ENCODE results near the gene H2AZ2. TPM values are rescaled to one million over a fixed set of nuclear protein-coding genes. Genes with fewer than 3 reads are reported as not detected.
"Not testable (repeated sequence)": the region's sequence is repeated elsewhere in the genome, so short reads cannot be mapped to it uniquely, and the experiment has no call there.

Gene H2AZ2
- total RNA-seq, 1 experiment from 2014 or later, result 354 TPM

GRCh38 chr7:44876393-44876792, 28.5 kb upstream of the H2AZ2 start:
- peaks cover 17% of the 10 kb centered on the region for H3K36me3 ChIP-seq (ENCODE audit: low read depth)
- no TSS peak for BruUV-seq (replicated peaks)
- no peak overlapping the region for H3K4me2 ChIP-seq
- ChIA-PET CTCF (no interaction called here), POLR2A (ENCODE audit: unreplicated experiment) (interaction anchor here (0.5 to 0.6 kb wide), 2 partner anchors 277 to 361 kb away, joined by 3 read pairs; no protein-coding TSS in a partner anchor)
- H2AFZ ChIP-seq, result no peak overlapping the region
- peaks cover 21% of the 10 kb centered on the region for H3K4me1 ChIP-seq (replicated peaks; ENCODE audit: insufficient read depth)
- H3K27me3 ChIP-seq (ENCODE audit: insufficient read depth, low read depth), result no peaks in the 10 kb centered on the region
- H3F3A ChIP-seq (ENCODE audit: insufficient read depth, low read depth), result peaks cover 55% of the 10 kb centered on the region
- H3K27ac ChIP-seq, result no peak overlapping the region
- H3K4me3 ChIP-seq, result no peak overlapping the region
- intact Hi-C loops (cut with micrococcal nuclease; ENCODE audit: unreplicated experiment), result no loop called here
- no peaks in the 10 kb centered on the region for H3K9me2 ChIP-seq (ENCODE audit: insufficient read depth)
- H3K9me3 ChIP-seq (ENCODE audit: insufficient read depth, low read depth), result no peaks in the 10 kb centered on the region
- DNase-seq, result no peak
- no peak for TF ChIP-seq EZH2 (IDR thresholded peaks at IDR 0.05; ENCODE audit: low read depth)
- TF ChIP-seq, protein P1, sequence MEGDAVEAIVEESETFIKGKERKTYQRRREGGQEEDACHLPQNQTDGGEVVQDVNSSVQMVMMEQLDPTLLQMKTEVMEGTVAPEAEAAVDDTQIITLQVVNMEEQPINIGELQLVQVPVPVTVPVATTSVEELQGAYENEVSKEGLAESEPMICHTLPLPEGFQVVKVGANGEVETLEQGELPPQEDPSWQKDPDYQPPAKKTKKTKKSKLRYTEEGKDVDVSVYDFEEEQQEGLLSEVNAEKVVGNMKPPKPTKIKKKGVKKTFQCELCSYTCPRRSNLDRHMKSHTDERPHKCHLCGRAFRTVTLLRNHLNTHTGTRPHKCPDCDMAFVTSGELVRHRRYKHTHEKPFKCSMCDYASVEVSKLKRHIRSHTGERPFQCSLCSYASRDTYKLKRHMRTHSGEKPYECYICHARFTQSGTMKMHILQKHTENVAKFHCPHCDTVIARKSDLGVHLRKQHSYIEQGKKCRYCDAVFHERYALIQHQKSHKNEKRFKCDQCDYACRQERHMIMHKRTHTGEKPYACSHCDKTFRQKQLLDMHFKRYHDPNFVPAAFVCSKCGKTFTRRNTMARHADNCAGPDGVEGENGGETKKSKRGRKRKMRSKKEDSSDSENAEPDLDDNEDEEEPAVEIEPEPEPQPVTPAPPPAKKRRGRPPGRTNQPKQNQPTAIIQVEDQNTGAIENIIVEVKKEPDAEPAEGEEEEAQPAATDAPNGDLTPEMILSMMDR (conservative IDR thresholded peaks at IDR 0.05), result no peak
- peaks cover 47% of the 10 kb centered on the region for H4K20me1 ChIP-seq (ENCODE audit: insufficient read depth)
- H3K79me2 ChIP-seq (ENCODE audit: low read depth), result peaks cover 37% of the 10 kb centered on the region

DNA sequence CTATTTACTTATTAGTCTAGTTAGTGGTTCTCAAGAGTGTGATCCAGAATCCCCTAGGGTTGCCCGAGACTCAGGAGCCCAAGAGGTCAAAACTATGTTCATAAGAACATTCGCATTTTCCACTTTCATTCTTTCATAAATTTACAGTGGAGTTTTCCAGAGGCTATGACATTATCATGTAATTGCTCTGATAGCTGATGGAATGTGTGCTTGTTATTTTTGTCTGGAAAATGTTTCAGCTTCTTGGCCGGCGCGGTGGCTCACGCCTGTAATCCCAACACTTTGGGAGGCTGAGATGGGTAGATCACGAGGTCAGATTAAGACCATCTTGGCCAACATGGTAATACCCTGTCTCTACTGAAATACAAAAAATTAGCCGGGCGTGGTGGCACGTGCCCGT, 27.4 kb upstream of the H2AZ2 start:
- peaks cover 49% of the 10 kb centered on the region for H3F3A ChIP-seq (ENCODE audit: insufficient read depth, low read depth)
- POLR2A ChIA-PET (ENCODE audit: unreplicated experiment), result no interaction called here
- H3K27me3 ChIP-seq (ENCODE audit: insufficient read depth, low read depth), result no peaks in the 10 kb centered on the region
- H3K36me3 ChIP-seq (ENCODE audit: low read depth), result peaks cover 7% of the 10 kb centered on the region
- H3K4me3 ChIP-seq, result no peak overlapping the region
- no peaks in the 10 kb centered on the region; the same call in 1 of the 2 replicates for H3K9me3 ChIP-seq (ENCODE audit: insufficient read depth, low read depth)
- no peak for DNase-seq
- H3K4me1 ChIP-seq (replicated peaks; ENCODE audit: insufficient read depth), result peaks cover 10% of the 10 kb centered on the region
- no peaks in the 10 kb centered on the region for H3K9me2 ChIP-seq (ENCODE audit: insufficient read depth)
- H4K20me1 ChIP-seq (ENCODE audit: insufficient read depth), result peaks cover 35% of the 10 kb centered on the region
- H3K4me2 ChIP-seq, result no peak overlapping the region
- intact Hi-C loops (cut with micrococcal nuclease; ENCODE audit: unreplicated experiment), result no loop called here
- TF ChIP-seq, protein P1 (conservative IDR thresholded peaks at IDR 0.05), result no peak
- TF ChIP-seq EZH2 (IDR thresholded peaks at IDR 0.05; ENCODE audit: low read depth), result no peak
- H3K79me2 ChIP-seq (ENCODE audit: low read depth), result peaks cover 25% of the 10 kb centered on the region
- H3K27ac ChIP-seq, result no peak overlapping the region
- BruUV-seq (replicated peaks), result no TSS peak
- CTCF ChIA-PET, result interaction anchor here (0.5 kb wide), 1 partner anchor 13 kb away, joined by 4 read pairs; no protein-coding TSS in a partner anchor
- H2AFZ ChIP-seq, result no peak overlapping the region

- no TSS peak for BruUV-seq (replicated peaks)
- Histone ChIP-seq H3K4me2 (no peak overlapping the region), H3F3A (ENCODE audit: insufficient read depth, low read depth) (peaks cover 35% of the 10 kb centered on the region), H4K20me1 (ENCODE audit: insufficient read depth) (peaks cover 13% of the 10 kb centered on the region; the same call in 1 of the 2 replicates), H3K4me3 (no peak overlapping the region), H3K9me3 (ENCODE audit: insufficient read depth, low read depth) (no peaks in the 10 kb centered on the region; the same call in 1 of the 2 replicates), H2AFZ (no peak overlapping the region), H3K36me3 (ENCODE audit: low read depth) (no peaks in the 10 kb centered on the region), H3K9me2 (ENCODE audit: insufficient read depth) (no peaks in the 10 kb centered on the region), H3K27ac (no peak overlapping the region), H3K27me3 (ENCODE audit: insufficient read depth, low read depth) (no peaks in the 10 kb centered on the region), H3K79me2 (ENCODE audit: low read depth) (peaks cover 2% of the 10 kb centered on the region; the same call in 1 of the 2 replicates), H3K4me1 (replicated peaks; ENCODE audit: insufficient read depth) (peaks cover 1% of the 10 kb centered on the region; the same call in 1 of the 2 replicates)
- ChIA-PET CTCF (no interaction called here), POLR2A (ENCODE audit: unreplicated experiment) (interaction anchor here (0.7 kb wide), 1 partner anchor 41 kb away, joined by 6 read pairs; no protein-coding TSS in a partner anchor)
- intact Hi-C loops (cut with micrococcal nuclease; ENCODE audit: unreplicated experiment), result no loop called here
- no peak for DNase-seq
- TF ChIP-seq, protein P1 (conservative IDR thresholded peaks at IDR 0.05), result no peak
- TF ChIP-seq EZH2 (IDR thresholded peaks at IDR 0.05; ENCODE audit: low read depth), result no peak
These were observed 24.9 kb upstream of the H2AZ2 start for GRCh38 chr7:44872787-44873186.

GRCh38 chr7:44871918-44872317, 24.0 kb upstream of the H2AZ2 start:
- H3K27me3 ChIP-seq (ENCODE audit: insufficient read depth, low read depth); H4K20me1 ChIP-seq (ENCODE audit: insufficient read depth); H3K27ac ChIP-seq; H3K4me1 ChIP-seq (replicated peaks; ENCODE audit: insufficient read depth); H3K36me3 ChIP-seq (ENCODE audit: low read depth); DNase-seq; POLR2A ChIA-PET (ENCODE audit: unreplicated experiment); H2AFZ ChIP-seq; intact Hi-C loops (cut with micrococcal nuclease; ENCODE audit: unreplicated experiment); H3K9me2 ChIP-seq (ENCODE audit: insufficient read depth); H3K4me2 ChIP-seq; H3K79me2 ChIP-seq (ENCODE audit: low read depth); BruUV-seq (replicated peaks); H3K9me3 ChIP-seq (ENCODE audit: insufficient read depth, low read depth); H3K4me3 ChIP-seq; CTCF ChIA-PET: not testable (repeated sequence)
- peaks cover 37% of the 10 kb centered on the region for H3F3A ChIP-seq (ENCODE audit: insufficient read depth, low read depth)

DNA sequence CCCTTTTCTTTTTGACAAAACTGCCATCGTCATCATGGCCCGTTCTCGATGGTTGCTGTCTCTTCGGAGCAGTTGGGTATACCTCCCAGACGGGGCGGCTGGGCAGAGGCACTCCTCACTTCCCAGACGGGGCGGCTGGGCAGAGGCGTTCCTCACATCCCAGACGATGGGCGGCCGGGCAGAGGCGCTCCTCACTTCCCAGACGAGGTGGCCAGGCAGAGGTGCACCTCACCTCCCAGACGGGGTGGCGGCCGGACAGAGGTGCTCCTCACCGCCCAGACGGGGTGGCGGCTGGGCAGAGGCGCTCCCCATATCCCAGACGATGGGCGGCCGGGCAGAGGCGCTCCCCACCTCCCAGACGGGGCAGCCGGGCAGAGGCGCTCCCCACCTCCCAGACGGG, 22.9 kb upstream of the H2AZ2 start:
- H3K9me3 ChIP-seq (ENCODE audit: insufficient read depth, low read depth); H3K27ac ChIP-seq; intact Hi-C loops (cut with micrococcal nuclease; ENCODE audit: unreplicated experiment); H3K79me2 ChIP-seq (ENCODE audit: low read depth); DNase-seq; H3K4me3 ChIP-seq; BruUV-seq (replicated peaks); H3K27me3 ChIP-seq (ENCODE audit: insufficient read depth, low read depth); H3K36me3 ChIP-seq (ENCODE audit: low read depth); H3K9me2 ChIP-seq (ENCODE audit: insufficient read depth); H2AFZ ChIP-seq; POLR2A ChIA-PET (ENCODE audit: unreplicated experiment); CTCF ChIA-PET; H3K4me2 ChIP-seq; H4K20me1 ChIP-seq (ENCODE audit: insufficient read depth): not testable (repeated sequence)
- Histone ChIP-seq H3K4me1 (replicated peaks; ENCODE audit: insufficient read depth) (peaks cover 14% of the 10 kb centered on the region; the same call in 1 of the 2 replicates), H3F3A (ENCODE audit: insufficient read depth, low read depth) (peaks cover 26% of the 10 kb centered on the region)

Data from PC-9 (cell line).